Endothelial cell of umbilical vein (primary cell): ENCODE data around the gene PLXNB3. TPM values are rescaled to one million over a fixed set of nuclear protein-coding genes. Genes with fewer than 3 reads are reported as not detected.

Source experiments
- BruUV-seq: library from RNA; stranded (reverse); fragments of 400-500 nt; replicated peaks from 2 replicates; lab custom pipeline; 2021; lab: Mats Ljungman, UMichigan
- CTCF ChIA-PET: fragments of 300-600, 350-600 bp; sonication (Branson Sonifier 250); formaldehyde crosslinking; loops from one replicate; lab custom pipeline; 2021; ENCODE audit warnings: antibody characterized with exemption, inconsistent platforms; lab: Charles Lee
- POLR2A ChIA-PET: fragments of 300-600, 350-600 bp; sonication (Branson Sonifier 250); formaldehyde crosslinking; loops from one replicate; lab custom pipeline; 2021; ENCODE audit warnings: antibody characterized with exemption, inconsistent platforms; lab: Charles Lee
- DNase-seq: peaks from one replicate; pipeline ENCODE4 v3.0.0-alpha.2; 2011; ENCODE audit warnings: low read depth, low spot score
- FAIRE-seq: peaks from 2 replicates; lab custom pipeline; 2011; peaks lifted over from hg19 to GRCh38; lab: Jason Lieb, UNC
- H2AFZ ChIP-seq: 2 replicates; pipeline ENCODE4 v1.6.0; 2012; ENCODE audit warnings: low read depth, low read length, control low read depth, inconsistent platforms
- H3K27ac ChIP-seq: 2 replicates; pipeline ENCODE4 v1.5.1; 2011; ENCODE audit warnings: low read depth, mild to moderate bottlenecking, control low read depth, low read length, moderate library complexity; ENCODE audit not compliant: insufficient read depth
- H3K27me3 ChIP-seq, 2 experiments: 2 replicates each; pipeline versions ENCODE4 v1.6.0 to v1.6.1; 2011; ENCODE audit warnings: low read length in 2 of 2, mixed read lengths in 1 of 2; ENCODE audit not compliant: control insufficient read depth in 2 of 2, insufficient read depth in 2 of 2
- H3K36me3 ChIP-seq, 2 experiments: 2 replicates in 1 of 2; 3 replicates in 1 of 2; pipeline ENCODE4 v1.5.1; 2011; ENCODE audit warnings: low read length in 2 of 2, mild to moderate bottlenecking in 1 of 2, moderate library complexity in 1 of 2; ENCODE audit not compliant: control insufficient read depth in 2 of 2, insufficient read depth in 2 of 2; ENCODE audit errors: extremely low read depth in 1 of 2
- H3K4me1 ChIP-seq: 3 replicates; pipeline ENCODE4 v1.5.1; 2011; ENCODE audit warnings: mild to moderate bottlenecking, low read length; ENCODE audit not compliant: control insufficient read depth, insufficient read depth; ENCODE audit errors: extremely low read depth
- H3K4me2 ChIP-seq: 2 replicates; pipeline ENCODE4 v1.6.1; 2011; ENCODE audit warnings: low read length, control low read depth, mixed read lengths; ENCODE audit not compliant: insufficient read depth
- H3K4me3 ChIP-seq, 3 experiments: fragments of 200-600 bp in 1 of 3; sonication (generic), shearing (Covaris generic) in 1 of 3; replicated peaks in 1 of 3; 2 replicates each; pipeline ENCODE4 v1.5.1; 2011 to 2016; ENCODE audit warnings: control low read depth in 3 of 3, low read length in 3 of 3, mild to moderate bottlenecking in 2 of 3, inconsistent platforms in 1 of 3, low read depth in 1 of 3, moderate library complexity in 1 of 3; ENCODE audit not compliant: insufficient read depth in 1 of 3
- H3K79me2 ChIP-seq: 2 replicates; pipeline ENCODE4 v1.6.0; 2012; ENCODE audit warnings: low read length, inconsistent platforms; ENCODE audit not compliant: control insufficient read depth, insufficient read depth
- H3K9ac ChIP-seq: replicated peaks from 2 replicates; pipeline ENCODE3; 2011; ENCODE audit warnings: low read length, control low read depth; ENCODE audit not compliant: insufficient read depth; ENCODE audit errors: extremely low read depth
- H3K9me1 ChIP-seq: replicated peaks from 3 replicates; pipeline ENCODE4 v1.6.0; 2011; ENCODE audit warnings: mild to moderate bottlenecking, low read length; ENCODE audit not compliant: control insufficient read depth, insufficient read depth; ENCODE audit errors: extremely low read depth
- H3K9me3 ChIP-seq: replicated peaks from 2 replicates; pipeline ENCODE4 v1.5.1; 2012; ENCODE audit warnings: low read length, inconsistent platforms; ENCODE audit not compliant: control insufficient read depth, insufficient read depth
- H4K20me1 ChIP-seq: replicated peaks from 2 replicates; pipeline ENCODE3; 2011; ENCODE audit warnings: mild to moderate bottlenecking, low read length; ENCODE audit not compliant: control insufficient read depth, insufficient read depth; ENCODE audit errors: extremely low read depth
- CTCF ChIP-seq, 2 donors: IDR thresholded peaks; 1 replicate in 1 of 2; 2 replicates in 1 of 2; pipeline ENCODE4 v1.5.1; 2011; ENCODE audit warnings: low read length in 2 of 2, mild to moderate bottlenecking in 2 of 2, moderate library complexity in 2 of 2, control low read depth in 1 of 2, inconsistent platforms in 1 of 2, low read depth in 1 of 2; ENCODE audit not compliant: insufficient read depth in 1 of 2; ENCODE audit errors: extremely low read depth in 1 of 2
- EZH2 ChIP-seq: IDR thresholded peaks from 2 replicates; pipeline ENCODE4 v1.6.1; 2012; ENCODE audit warnings: borderline replicate concordance, low read depth, mild to moderate bottlenecking, moderate library complexity, low read length, inconsistent platforms; ENCODE audit not compliant: severe bottlenecking
- FOS ChIP-seq: IDR thresholded peaks from 2 replicates; pipeline ENCODE4 v1.6.1; 2011; ENCODE audit warnings: mild to moderate bottlenecking, low read length, moderate library complexity, borderline replicate concordance; ENCODE audit not compliant: insufficient read depth
- GATA2 ChIP-seq: IDR thresholded peaks from 2 replicates; pipeline ENCODE4 v1.7.0; 2011; ENCODE audit warnings: low read depth, mild to moderate bottlenecking, moderate library complexity, mixed read lengths, low read length; ENCODE audit not compliant: insufficient read length, insufficient read depth
- JUN ChIP-seq: IDR thresholded peaks from 2 replicates; pipeline ENCODE4 v1.6.1; 2011; ENCODE audit warnings: borderline replicate concordance, low read depth; ENCODE audit not compliant: insufficient read length, insufficient read depth
- MAX ChIP-seq: IDR thresholded peaks from 2 replicates; pipeline ENCODE4 v1.6.1; 2011; ENCODE audit not compliant: insufficient read depth, insufficient read length
- MYC ChIP-seq: IDR thresholded peaks from one replicate; pipeline ENCODE4 v1.6.1; 2011; ENCODE audit warnings: mild to moderate bottlenecking, low read depth, low read length
- POLR2A ChIP-seq: IDR thresholded peaks from 2 replicates; pipeline ENCODE4 v1.6.1; 2012; ENCODE audit warnings: low read depth, mild to moderate bottlenecking, control low read depth, low read length
- POLR2AphosphoS5 ChIP-seq: IDR thresholded peaks from 2 replicates; pipeline ENCODE4 v1.6.1; 2012; ENCODE audit warnings: low read depth, mild to moderate bottlenecking, control low read depth, low read length, moderate library complexity; ENCODE audit not compliant: insufficient read depth
- dilution Hi-C: fragments of 300-500 bp; cut with MboI; formaldehyde crosslinking; loops from one replicate; pipeline ENCODE4 v1.15.0; 2019; ENCODE audit warnings: low sequenced_read_pairs; ENCODE audit not compliant: extremely low pct_ligation_motif_present
- intact Hi-C: fragments of 100-400 bp; cut with micrococcal nuclease; formaldehyde crosslinking; loops from one replicate; pipeline ENCODE4 v1.10.0; 2022
- polyA plus RNA-seq, 4 experiments: library from polyadenylated mRNA; depleted of rRNA in 3 of 4; stranded (reverse) in 3 of 4; unstranded in 1 of 4; fragments of >200 nt; gene quantifications; 2 replicates each; pipeline versions ENCODE4 v1.2.1 to v1.2.3, GENCODE V29; 2011 to 2012; ENCODE audit warnings: missing spikeins in 1 of 4
- total RNA-seq: library from RNA; stranded (reverse); gene quantifications from 2 replicates; pipeline ENCODE4 v1.2.3, GENCODE V29; 2021

PLXNB3 gene
- total and polyA plus RNA-seq, 2 donors (not counting 3 experiments of a cell fraction or from before 2014, with no cell fraction given) = 19.0 to 31.4 TPM

GRCh38 chrX:153750127-153750774, 13.8 kb upstream of the PLXNB3 start:
- no peak overlapping the region for H3K27ac ChIP-seq
- FAIRE-seq = no peak
- H4K20me1 ChIP-seq = no peaks in the 10 kb centered on the region
- no peak for DNase-seq
- TF ChIP-seq FOS (no peak), POLR2A (no peak), GATA2 (no peak), MYC (no peak), JUN (no peak), CTCF (IDR thresholded peaks at IDR 0.05; ENCODE audit: extremely low read depth in 1 of 2, insufficient read depth in 1 of 2, low read depth in 1 of 2, low read length in 2 of 2) (no peak), EZH2 (no peak), POLR2AphosphoS5 (no peak), MAX (no peak)
- H3K4me3 ChIP-seq = no peak overlapping the region
- H3K9me3 ChIP-seq = no peaks in the 10 kb centered on the region
- no peaks in the 10 kb centered on the region for H3K79me2 ChIP-seq
- no peak overlapping the region for H3K9ac ChIP-seq
- no peaks in the 10 kb centered on the region for H3K36me3 ChIP-seq
- no peaks in the 10 kb centered on the region for H3K27me3 ChIP-seq
- ChIA-PET POLR2A (no interaction called here), CTCF (no interaction called here)
- no peaks in the 10 kb centered on the region for H3K9me1 ChIP-seq
- no TSS peak for BruUV-seq
- H3K4me1 ChIP-seq = no peaks in the 10 kb centered on the region
- dilution Hi-C loops = no loop called here
- intact Hi-C loops = no loop called here
- no peak overlapping the region for H2AFZ ChIP-seq
- no peak overlapping the region for H3K4me2 ChIP-seq
